ENCODE data around the gene LEO1.

LEO1 gene

DNA sequence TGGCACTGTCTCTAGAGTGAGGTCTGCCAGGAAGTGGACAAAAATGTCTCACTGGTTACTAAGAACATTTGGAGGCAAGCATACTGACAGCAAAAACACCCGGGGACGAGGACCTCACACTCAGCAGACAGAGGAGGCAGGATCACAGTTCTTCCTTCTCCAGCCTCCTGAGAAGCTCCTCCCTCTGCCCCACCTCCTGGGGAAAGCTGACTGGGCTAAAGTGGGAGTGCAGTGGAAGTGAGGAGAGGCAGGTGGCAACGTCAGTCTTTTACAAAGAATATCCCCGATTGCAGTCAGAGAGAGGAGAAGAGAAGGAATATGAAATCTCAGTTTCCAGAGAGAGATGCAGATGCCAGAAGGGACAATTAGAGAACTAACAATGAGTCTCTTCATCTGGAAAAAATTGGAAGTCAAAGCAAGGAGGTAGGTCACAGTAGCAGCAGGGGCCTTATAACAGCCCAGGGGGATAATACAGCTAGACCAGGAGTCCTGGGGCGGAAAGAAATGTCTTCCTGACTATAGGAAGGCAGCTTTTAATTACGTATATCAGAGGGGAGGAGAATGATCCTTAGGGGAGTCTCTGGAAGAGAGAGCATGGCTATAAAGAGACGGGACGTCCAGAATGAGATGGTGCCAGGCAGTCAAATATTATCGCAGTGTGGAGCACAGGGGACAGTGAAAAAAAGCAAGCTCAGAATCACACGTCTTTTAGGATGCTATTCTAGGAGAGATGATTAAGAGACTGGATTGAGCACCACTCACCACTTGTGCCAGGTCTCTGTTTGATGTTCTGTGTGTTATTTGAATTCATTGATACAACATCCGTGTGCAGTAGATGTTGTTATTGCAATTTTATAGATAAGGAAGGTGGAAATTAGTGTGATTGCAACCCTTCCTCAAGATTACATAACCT lies 47.2 kb downstream of the LEO1 start:
- no peak for DNase-seq

DNA sequence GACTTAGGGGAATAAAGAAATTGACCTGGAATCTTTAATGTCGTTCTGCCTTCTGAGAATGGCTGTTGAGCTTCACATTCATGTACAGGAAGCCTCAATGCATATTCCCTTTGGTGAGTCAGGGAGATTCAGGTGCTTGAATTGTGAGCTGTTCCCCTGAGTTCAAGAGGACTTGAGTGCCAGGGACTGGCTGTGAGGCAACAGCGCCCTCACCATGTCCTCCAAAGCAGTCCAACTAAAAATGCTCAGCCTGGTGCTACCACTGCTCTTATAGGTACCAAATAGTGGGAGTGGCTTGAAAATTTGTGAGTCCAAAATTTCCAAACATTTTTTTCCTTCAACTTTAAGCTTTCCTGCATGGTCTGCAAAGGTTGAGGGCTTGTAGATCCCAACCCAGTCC lies 54.1 kb downstream of the LEO1 start:
- no peak for DNase-seq

DNA sequence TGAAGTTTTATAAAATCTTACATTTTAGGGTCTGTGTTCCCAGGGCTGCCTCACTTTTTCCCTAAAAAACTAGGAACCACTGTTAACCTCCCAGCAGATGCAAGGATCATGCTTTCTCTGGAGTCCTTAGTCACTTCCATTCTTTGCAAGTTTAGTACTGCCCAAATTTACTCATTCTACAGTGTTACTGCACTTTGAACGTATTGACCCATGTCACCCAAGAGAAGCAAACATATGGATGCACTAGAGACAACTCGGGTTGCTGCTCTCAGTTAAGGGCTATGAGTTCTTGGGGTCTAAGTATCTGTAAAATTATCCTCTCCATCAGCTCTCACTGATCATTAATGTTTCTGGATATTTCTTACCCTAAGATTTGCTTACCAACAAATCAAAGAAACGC lies 59.0 kb downstream of the LEO1 start:
- DNase-seq = no peak

DNA sequence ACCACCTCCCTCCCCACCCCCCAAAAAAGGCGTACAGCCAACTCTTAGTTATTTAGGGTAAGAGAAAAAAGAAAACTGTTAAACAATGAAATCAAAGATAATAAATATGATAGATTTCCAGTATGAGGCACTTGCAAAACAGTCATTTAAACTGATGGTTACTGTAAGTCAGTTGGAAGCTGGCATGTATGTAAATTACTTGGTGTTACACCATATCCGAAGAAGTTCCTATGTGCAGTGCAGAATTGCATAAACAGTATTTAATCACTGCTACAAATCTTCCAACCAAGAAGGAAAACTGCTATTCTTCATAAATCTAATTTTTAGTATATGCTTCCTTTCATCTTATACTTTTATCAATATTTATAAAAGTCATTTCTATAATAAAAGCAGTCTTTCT lies 62.0 kb downstream of the LEO1 start:
- DNase-seq = no peak

DNA sequence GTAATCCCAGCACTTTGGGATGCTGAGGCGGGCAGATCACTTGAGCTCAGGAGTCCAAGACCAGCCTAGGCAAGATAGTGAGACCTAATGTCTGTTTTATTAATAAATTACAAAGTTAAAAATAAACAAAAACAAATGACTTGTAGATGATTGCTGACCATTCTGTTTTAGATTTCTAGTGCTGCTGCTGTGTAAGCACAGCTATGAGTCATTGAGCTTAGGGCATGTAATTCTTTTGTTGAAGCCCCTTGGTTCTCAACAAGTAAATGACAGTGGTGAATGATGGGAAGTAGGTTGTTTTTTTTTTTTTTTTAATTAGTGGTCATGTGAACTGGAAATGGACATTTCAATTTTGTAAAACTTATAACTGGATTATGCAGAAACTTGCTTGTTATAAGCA lies 63.3 kb downstream of the LEO1 start:
- DNase-seq = no peak

DNA sequence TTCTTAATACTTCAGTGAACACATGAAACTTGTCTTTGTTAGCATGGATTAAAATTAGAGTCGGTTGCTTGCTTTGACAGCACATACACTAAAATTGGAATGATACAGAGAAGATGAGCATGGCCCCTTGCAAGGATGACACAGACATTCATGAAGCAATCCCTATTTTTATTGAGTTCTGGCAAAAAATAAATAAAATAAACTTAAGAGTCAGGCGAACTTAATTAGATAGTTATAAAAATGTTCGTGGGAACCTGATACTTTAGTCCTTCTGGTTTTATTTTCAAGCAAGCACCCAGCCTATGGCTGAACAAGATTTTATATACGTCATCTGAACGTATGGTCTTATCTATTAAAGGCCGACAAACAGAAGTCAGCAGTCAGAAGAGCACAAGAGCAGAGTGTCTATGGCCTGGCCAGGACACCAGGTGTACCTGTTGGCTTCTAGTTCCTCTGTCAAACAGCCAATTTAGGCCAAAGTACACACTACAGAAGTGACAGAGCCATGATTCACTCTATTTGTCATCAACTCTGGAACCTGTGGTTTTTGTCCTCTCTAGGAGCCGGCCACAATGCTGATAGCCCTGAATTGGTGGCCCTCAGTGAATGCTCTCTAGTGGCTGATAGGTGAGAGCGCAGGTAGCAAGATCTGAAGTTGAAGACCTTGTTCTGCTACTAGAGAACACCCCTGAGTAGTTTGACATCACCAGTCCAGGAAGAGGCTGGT lies 64.3 kb downstream of the LEO1 start:
- DNase-seq = no peak

DNA sequence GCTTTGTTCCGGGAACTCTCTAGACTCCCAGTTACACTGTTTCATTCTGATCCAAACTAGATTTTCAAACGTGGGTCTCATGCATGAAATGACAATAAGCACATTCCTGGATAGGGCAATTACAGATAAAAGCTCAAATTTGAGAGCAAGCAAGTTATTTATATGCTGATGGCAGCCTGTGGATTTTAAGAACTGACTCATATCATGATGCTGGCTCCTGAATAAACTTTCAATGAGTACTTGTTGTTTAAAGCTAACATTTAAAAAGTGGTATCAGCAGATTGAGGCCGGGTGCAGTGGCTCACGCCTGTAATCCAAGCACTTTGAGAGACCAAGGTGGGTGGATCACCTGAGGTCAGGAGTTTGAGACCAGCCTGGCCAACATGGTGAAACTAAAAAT lies 66.6 kb downstream of the LEO1 start:
- DNase-seq = no peak

DNA sequence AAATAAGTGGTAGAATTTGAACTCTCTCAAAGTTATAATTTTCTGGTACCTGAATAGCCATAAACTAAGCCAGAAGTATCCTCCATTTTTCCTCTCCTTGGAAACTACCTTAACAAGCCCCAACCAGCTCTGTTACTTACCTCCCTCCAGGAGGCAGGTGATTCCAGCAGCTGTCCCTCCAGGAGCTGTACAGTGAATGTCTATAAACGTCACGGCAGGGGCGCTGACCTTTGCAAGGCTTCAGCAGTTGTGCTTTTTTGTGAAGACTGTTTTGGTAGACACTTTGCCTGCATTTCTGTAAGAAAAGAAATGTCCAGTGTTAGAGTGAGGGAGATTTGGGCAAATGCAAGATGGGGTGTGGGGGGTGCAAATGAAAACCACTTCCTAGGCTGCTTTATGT lies 67.2 kb downstream of the LEO1 start:
- DNase-seq = no peak

DNA sequence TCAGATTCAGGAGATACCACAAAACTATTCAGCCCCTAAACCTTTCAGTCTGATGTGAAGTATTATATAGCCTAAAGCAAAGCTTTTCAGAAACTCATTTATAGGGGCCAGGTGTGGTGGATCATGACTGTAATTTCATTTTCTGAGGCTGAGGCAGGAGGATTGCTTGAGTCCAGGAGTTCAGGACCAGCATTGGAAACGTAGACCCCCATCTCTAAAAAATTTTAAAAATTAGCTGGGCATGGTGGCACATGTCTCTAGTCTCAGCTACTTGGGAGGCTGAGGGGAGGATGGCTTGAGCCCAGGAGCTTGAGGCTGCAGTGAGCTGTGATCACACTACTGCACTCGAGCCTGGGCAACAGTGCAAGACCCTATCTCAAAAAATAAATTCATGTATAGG lies 82.1 kb downstream of the LEO1 start:
- no peak for DNase-seq

DNA sequence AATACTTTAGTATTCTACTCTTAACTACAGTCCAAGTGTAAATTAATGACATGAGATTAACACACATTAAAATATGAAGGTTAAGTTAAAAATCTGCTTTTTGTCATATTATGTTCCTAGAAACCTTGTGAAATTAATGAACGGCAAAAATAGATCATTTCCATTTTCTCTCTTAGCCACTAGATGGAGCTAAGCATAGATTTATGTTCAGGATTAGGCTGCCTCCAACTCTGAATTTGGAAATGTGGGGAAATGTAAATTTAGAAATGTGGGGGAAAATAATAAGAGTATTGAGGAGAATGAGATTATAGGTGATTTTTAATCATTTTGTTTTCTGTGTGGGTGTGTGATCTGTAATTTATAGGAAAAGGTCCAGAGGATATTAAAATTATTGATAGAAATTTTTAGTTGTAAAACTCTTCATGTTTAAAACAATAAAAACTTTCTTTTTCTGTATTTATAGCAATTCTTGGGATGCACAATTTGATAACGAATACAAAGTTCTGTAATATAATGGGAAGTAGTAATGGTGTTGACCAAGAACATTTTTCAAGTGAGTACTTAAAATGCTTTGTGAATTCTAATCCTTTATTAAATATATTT lies 82.9 kb downstream of the LEO1 start:
- DNase-seq = no peak
